ENCODE data around the gene MRPL33.

MRPL33 gene

GRCh38 chr2:27735263-27735904, 36.1 kb upstream of the MRPL33 start:
- peak in 2 of 3 donors; percentile 36 to 53 for DNase-seq
- peaks cover 0 to 2% (median 0%) of the 10 kb centered on the region in 5 experiments for H3K9me3 ChIP-seq (ENCODE audit: control extremely low read depth in 1 of 5, control insufficient read depth in 4 of 5, insufficient read depth in 2 of 5, low read depth in 1 of 5, low read length in 4 of 5)
- H3K27ac ChIP-seq (ENCODE audit: insufficient read depth in 1 of 2, low read depth in 1 of 2, low read length in 2 of 2, poor library complexity in 1 of 2, severe bottlenecking in 2 of 2) = no peak overlapping the region
- H3K4me1 ChIP-seq (ENCODE audit: control extremely low read depth in 1 of 4, control insufficient read depth in 4 of 4, insufficient read depth in 4 of 4, low read length in 3 of 4) = peaks cover 0 to 22% (median 15%) of the 10 kb centered on the region in 4 experiments
- H3K27me3 ChIP-seq (replicated peaks in 2 of 5; ENCODE audit: control insufficient read depth in 4 of 5, insufficient read depth in 5 of 5, low read length in 4 of 5) = no peaks in the 10 kb centered on the region
- ChIA-PET CTCF (interaction anchor here (1.4 kb wide), 1 partner anchor 12 kb away, joined by 8 read pairs; no protein-coding TSS in a partner anchor), POLR2A (no interaction called here)
- 6% methylated on average over 49 of the region's 51 CpGs for WGBS (ENCODE audit: insufficient coverage)
- H3K4me3 ChIP-seq (ENCODE audit: control insufficient read depth in 1 of 7, extremely low read depth in 1 of 7, insufficient read depth in 4 of 7, low read depth in 2 of 7, low read length in 6 of 7) = peak overlapping the region in 6 of 7 experiments; percentile 37 to 77 (median 64)
- no peaks in the 10 kb centered on the region for H3K36me3 ChIP-seq (ENCODE audit: control insufficient read depth in 4 of 4, insufficient read depth in 4 of 4, low read length in 3 of 4)

- peaks cover 0 to 22% (median 15%) of the 10 kb centered on the region in 4 experiments for H3K4me1 ChIP-seq (ENCODE audit: control extremely low read depth in 1 of 4, control insufficient read depth in 4 of 4, insufficient read depth in 4 of 4, low read length in 3 of 4)
- ChIA-PET CTCF (interaction anchor here (0.6 to 2.4 kb wide), 4 partner anchors 10 to 18 kb away, joined by 3 to 7 read pairs (median 4); no protein-coding TSS in a partner anchor), POLR2A (no interaction called here)
- H3K27me3 ChIP-seq (replicated peaks in 2 of 5; ENCODE audit: control insufficient read depth in 4 of 5, insufficient read depth in 5 of 5, low read length in 4 of 5) = no peaks in the 10 kb centered on the region
- H3K4me3 ChIP-seq (ENCODE audit: control insufficient read depth in 1 of 7, extremely low read depth in 1 of 7, insufficient read depth in 4 of 7, low read depth in 2 of 7, low read length in 6 of 7) = peak overlapping the region in 5 of 7 experiments; percentile 57 to 77 (median 67)
- no peaks in the 10 kb centered on the region for H3K36me3 ChIP-seq (ENCODE audit: control insufficient read depth in 4 of 4, insufficient read depth in 4 of 4, low read length in 3 of 4)
- H3K9me3 ChIP-seq (ENCODE audit: control extremely low read depth in 1 of 5, control insufficient read depth in 4 of 5, insufficient read depth in 2 of 5, low read depth in 1 of 5, low read length in 4 of 5) = peaks cover 0 to 2% (median 0%) of the 10 kb centered on the region in 5 experiments
- 95% methylated on average over 9 of the region's 10 CpGs for WGBS (ENCODE audit: insufficient coverage)
- no peak overlapping the region for H3K27ac ChIP-seq (ENCODE audit: insufficient read depth in 1 of 2, low read depth in 1 of 2, low read length in 2 of 2, poor library complexity in 1 of 2, severe bottlenecking in 2 of 2)
- DNase-seq = no peak
Measured at GRCh38 chr2:27736031-27736889, 35.3 kb upstream of the MRPL33 start.

DNA sequence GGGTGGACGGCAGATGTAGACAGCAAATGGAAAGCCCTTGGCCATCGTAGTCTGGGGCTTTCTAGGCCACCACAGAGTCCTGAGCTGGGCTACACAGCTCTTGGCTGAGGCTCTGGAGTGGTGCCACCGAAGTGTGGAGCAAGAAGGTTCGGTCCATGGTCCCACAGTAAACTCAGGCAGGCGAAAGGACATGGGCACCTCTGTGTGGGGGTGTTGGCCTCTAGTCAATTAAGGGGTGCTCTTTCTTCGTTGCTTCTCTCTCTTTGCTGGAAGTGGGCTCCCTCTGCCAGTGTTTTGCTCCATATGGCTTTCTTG, 34.7 kb upstream of the MRPL33 start:
- 100% methylated on average over 6 of the region's 6 CpGs for whole genome bisulfite sequencing (ENCODE audit: insufficient coverage)
- peaks cover 0 to 2% (median 0%) of the 10 kb centered on the region in 5 experiments for H3K9me3 ChIP-seq (ENCODE audit: control extremely low read depth in 1 of 5, control insufficient read depth in 4 of 5, insufficient read depth in 2 of 5, low read depth in 1 of 5, low read length in 4 of 5)
- ChIA-PET CTCF (interaction anchor here (0.9 to 2.4 kb wide), 3 partner anchors 11 to 17 kb away, joined by 3 to 7 read pairs (median 4); no protein-coding TSS in a partner anchor), POLR2A (no interaction called here)
- no peak overlapping the region for H3K27ac ChIP-seq (ENCODE audit: insufficient read depth in 1 of 2, low read depth in 1 of 2, low read length in 2 of 2, poor library complexity in 1 of 2, severe bottlenecking in 2 of 2)
- no peak for DNase-seq
- H3K4me3 ChIP-seq (ENCODE audit: control insufficient read depth in 1 of 7, extremely low read depth in 1 of 7, insufficient read depth in 4 of 7, low read depth in 2 of 7, low read length in 6 of 7) = no peak overlapping the region
- no peaks in the 10 kb centered on the region for H3K36me3 ChIP-seq (ENCODE audit: control insufficient read depth in 4 of 4, insufficient read depth in 4 of 4, low read length in 3 of 4)
- peaks cover 0 to 22% (median 15%) of the 10 kb centered on the region in 4 experiments for H3K4me1 ChIP-seq (ENCODE audit: control extremely low read depth in 1 of 4, control insufficient read depth in 4 of 4, insufficient read depth in 4 of 4, low read length in 3 of 4)
- H3K27me3 ChIP-seq (replicated peaks in 2 of 5; ENCODE audit: control insufficient read depth in 4 of 5, insufficient read depth in 5 of 5, low read length in 4 of 5) = no peaks in the 10 kb centered on the region

DNA sequence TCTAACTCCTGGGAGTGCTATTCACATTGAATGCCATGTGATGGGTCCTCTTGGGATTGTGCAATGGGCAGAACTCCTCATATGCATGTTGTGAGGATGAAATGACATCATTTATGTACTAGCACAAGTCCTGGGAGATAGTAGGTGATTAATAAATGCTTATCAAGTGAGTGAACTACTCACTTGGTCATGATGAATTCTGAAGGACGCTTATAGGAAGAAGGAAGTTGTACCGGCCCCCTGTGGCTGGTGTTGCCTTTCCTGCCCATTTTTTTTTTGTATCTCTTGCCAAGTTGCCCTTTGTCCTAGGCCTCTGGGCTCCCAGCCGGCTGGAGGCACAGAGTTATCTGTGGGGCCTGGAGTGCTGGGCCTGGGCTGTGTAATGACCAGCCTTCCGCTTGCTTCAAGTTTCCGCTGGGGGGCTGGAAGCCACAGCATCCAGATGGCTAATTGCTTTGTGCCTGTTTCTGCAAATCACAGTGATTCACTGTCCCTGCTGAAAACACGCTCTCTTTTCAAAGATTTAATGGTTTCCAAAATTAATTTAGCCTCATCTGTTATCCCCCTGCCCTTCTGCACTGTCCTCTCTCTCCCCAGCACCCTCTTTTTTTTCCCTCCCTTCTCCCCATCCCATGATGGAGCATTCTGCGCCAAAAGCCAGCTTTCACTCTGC, 33.7 kb upstream of the MRPL33 start:
- H3K9me3 ChIP-seq (ENCODE audit: control extremely low read depth in 1 of 5, control insufficient read depth in 4 of 5, insufficient read depth in 2 of 5, low read depth in 1 of 5, low read length in 4 of 5) = peaks cover 0 to 2% (median 0%) of the 10 kb centered on the region in 5 experiments
- no peak overlapping the region for H3K27ac ChIP-seq (ENCODE audit: insufficient read depth in 1 of 2, low read depth in 1 of 2, low read length in 2 of 2, poor library complexity in 1 of 2, severe bottlenecking in 2 of 2)
- no peak for DNase-seq
- H3K4me1 ChIP-seq (ENCODE audit: control extremely low read depth in 1 of 4, control insufficient read depth in 4 of 4, insufficient read depth in 4 of 4, low read length in 3 of 4) = peaks cover 0 to 22% (median 15%) of the 10 kb centered on the region in 4 experiments
- H3K27me3 ChIP-seq (replicated peaks in 2 of 5; ENCODE audit: control insufficient read depth in 4 of 5, insufficient read depth in 5 of 5, low read length in 4 of 5) = no peaks in the 10 kb centered on the region
- ChIA-PET POLR2A (no interaction called here), CTCF (interaction anchor here (0.9 to 2.4 kb wide), 3 partner anchors 12 to 34 kb away, joined by 3 to 7 read pairs (median 6); no protein-coding TSS in a partner anchor)
- no peaks in the 10 kb centered on the region for H3K36me3 ChIP-seq (ENCODE audit: control insufficient read depth in 4 of 4, insufficient read depth in 4 of 4, low read length in 3 of 4)
- no peak overlapping the region for H3K4me3 ChIP-seq (ENCODE audit: control insufficient read depth in 1 of 7, extremely low read depth in 1 of 7, insufficient read depth in 4 of 7, low read depth in 2 of 7, low read length in 6 of 7)
- 57% methylated on average over 7 of the region's 7 CpGs for WGBS (ENCODE audit: insufficient coverage)

DNA sequence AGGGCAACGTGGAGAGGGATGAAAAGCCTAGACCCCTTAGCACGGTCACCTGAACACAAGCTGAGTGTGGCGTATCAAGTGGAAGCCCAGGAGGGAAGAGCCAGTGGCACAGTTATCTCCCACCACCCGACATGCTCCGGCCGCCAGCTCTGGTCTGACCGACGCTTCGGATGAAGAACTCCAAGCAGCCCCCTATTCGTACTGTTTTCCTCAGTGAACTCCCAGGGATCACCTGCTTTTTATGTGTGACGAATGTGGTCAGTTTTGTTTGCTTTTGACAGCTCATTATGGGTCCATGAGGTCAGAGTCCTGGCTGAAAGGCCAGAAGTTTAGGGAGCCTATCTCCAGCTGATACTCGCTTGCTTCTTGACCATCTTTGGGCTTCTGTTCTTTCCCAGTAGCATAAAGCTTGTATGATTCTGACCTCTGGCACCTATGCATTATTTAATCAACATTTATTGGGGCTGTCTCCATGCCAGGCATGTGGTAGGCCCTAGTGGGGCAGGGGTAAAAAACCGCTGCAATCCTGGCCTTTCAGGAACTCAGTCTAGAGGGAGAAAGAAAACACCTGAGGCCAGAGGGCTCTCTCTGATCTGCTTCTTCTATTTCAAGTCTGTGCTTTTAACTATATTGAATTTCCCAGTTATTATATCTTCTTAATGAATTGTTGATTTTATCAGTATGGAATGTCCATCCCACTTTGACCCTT, 33.0 kb upstream of the MRPL33 start:
- H3K4me3 ChIP-seq (ENCODE audit: control insufficient read depth in 1 of 7, extremely low read depth in 1 of 7, insufficient read depth in 4 of 7, low read depth in 2 of 7, low read length in 6 of 7) = no peak overlapping the region
- POLR2A ChIA-PET = no interaction called here
- H3K9me3 ChIP-seq (ENCODE audit: control extremely low read depth in 1 of 5, control insufficient read depth in 4 of 5, insufficient read depth in 2 of 5, low read depth in 1 of 5, low read length in 4 of 5) = peaks cover 0 to 2% (median 0%) of the 10 kb centered on the region in 5 experiments
- no peak overlapping the region for H3K27ac ChIP-seq (ENCODE audit: insufficient read depth in 1 of 2, low read depth in 1 of 2, low read length in 2 of 2, poor library complexity in 1 of 2, severe bottlenecking in 2 of 2)
- H3K4me1 ChIP-seq (ENCODE audit: control extremely low read depth in 1 of 4, control insufficient read depth in 4 of 4, insufficient read depth in 4 of 4, low read length in 3 of 4) = peaks cover 0 to 22% (median 15%) of the 10 kb centered on the region in 4 experiments
- WGBS (ENCODE audit: insufficient coverage) = over 99% methylated on average over 10 of the region's 13 CpGs
- H3K36me3 ChIP-seq (ENCODE audit: control insufficient read depth in 4 of 4, insufficient read depth in 4 of 4, low read length in 3 of 4) = no peaks in the 10 kb centered on the region
- no peaks in the 10 kb centered on the region for H3K27me3 ChIP-seq (replicated peaks in 2 of 5; ENCODE audit: control insufficient read depth in 4 of 5, insufficient read depth in 5 of 5, low read length in 4 of 5)
- CTCF ChIA-PET = interaction anchor here (1.9 to 2.4 kb wide), 2 partner anchors 15 to 35 kb away, joined by 6 to 7 read pairs; no protein-coding TSS in a partner anchor
- DNase-seq = no peak

- 100% methylated on average over 3 of the region's 4 CpGs for WGBS (ENCODE audit: insufficient coverage)
- no peak for DNase-seq
- Histone ChIP-seq H3K4me1 (ENCODE audit: control extremely low read depth in 1 of 4, control insufficient read depth in 4 of 4, insufficient read depth in 4 of 4, low read length in 3 of 4) (peaks cover 0 to 22% (median 15%) of the 10 kb centered on the region in 4 experiments), H3K4me3 (ENCODE audit: control insufficient read depth in 1 of 7, extremely low read depth in 1 of 7, insufficient read depth in 4 of 7, low read depth in 2 of 7, low read length in 6 of 7) (no peak overlapping the region), H3K9me3 (ENCODE audit: control extremely low read depth in 1 of 5, control insufficient read depth in 4 of 5, insufficient read depth in 2 of 5, low read depth in 1 of 5, low read length in 4 of 5) (peaks cover 0 to 2% (median 0%) of the 10 kb centered on the region in 5 experiments), H3K27ac (ENCODE audit: insufficient read depth in 1 of 2, low read depth in 1 of 2, low read length in 2 of 2, poor library complexity in 1 of 2, severe bottlenecking in 2 of 2) (no peak overlapping the region), H3K36me3 (ENCODE audit: control insufficient read depth in 4 of 4, insufficient read depth in 4 of 4, low read length in 3 of 4) (no peaks in the 10 kb centered on the region), H3K27me3 (replicated peaks in 2 of 5; ENCODE audit: control insufficient read depth in 4 of 5, insufficient read depth in 5 of 5, low read length in 4 of 5) (no peaks in the 10 kb centered on the region)
- ChIA-PET CTCF (interaction anchor here (1.9 kb wide), 1 partner anchor 35 kb away, joined by 6 read pairs; no protein-coding TSS in a partner anchor), POLR2A (no interaction called here)
Measured at GRCh38 chr2:27739058-27739373, 32.5 kb upstream of the MRPL33 start.

Data from common myeloid progenitor, CD34-positive (primary cell).